ENCODE measurements around the gene FTCDNL1. TPM values are rescaled to one million over a fixed set of nuclear protein-coding genes. Genes with fewer than 3 reads are reported as not detected.

The FTCDNL1 gene
- total and polyA plus RNA-seq, 9 of the 15 experiments (the other 6 are each of a cell fraction or from before 2014, with no cell fraction given): 0.13 to 0.58 (median 0.32) TPM

DNA sequence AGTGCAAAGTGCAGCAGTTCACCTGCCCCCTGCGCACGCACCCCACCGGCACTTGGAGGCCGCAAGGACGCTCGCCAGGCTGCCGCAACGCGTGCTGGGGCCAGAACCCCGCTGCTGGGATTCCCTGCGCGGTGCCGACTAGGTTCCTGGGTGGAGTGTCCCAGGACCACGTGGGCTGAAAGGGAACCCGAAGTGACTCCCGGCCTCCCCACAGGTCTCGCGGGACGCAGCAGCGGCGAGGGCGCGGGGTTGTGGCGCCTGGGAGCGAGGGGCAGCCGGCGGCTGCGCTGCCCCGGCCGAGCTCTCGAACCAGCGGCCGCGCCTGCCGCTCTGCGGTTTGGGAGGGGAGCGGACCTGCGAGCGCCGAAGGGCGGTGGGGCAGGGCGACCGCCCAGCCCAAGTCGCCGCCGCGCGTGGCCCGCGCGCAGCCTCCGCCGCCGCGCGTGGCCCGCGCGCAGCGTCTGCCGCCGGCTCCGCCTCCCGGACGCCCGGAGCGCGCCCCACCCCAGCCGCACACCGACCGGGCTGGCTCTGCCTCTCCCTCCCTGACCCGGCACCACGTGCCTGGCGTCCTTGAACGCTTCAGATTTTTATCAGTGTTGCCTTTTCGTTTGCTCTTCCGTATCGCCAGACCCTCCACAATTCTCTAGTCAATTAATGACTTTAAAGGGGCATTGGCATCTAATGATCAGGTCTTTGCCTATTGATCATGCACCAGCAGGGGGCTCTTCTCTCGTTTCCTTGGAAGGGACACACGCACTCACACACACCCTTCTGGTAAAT, at the start of gene FTCDNL1 (continued):
- no peak for TF ChIP-seq GATAD2A (IDR thresholded peaks at IDR 0.05)
- no peak for TF ChIP-seq MCM5 (IDR thresholded peaks at IDR 0.05; ENCODE audit: low read depth)
- TF ChIP-seq, protein P1, sequence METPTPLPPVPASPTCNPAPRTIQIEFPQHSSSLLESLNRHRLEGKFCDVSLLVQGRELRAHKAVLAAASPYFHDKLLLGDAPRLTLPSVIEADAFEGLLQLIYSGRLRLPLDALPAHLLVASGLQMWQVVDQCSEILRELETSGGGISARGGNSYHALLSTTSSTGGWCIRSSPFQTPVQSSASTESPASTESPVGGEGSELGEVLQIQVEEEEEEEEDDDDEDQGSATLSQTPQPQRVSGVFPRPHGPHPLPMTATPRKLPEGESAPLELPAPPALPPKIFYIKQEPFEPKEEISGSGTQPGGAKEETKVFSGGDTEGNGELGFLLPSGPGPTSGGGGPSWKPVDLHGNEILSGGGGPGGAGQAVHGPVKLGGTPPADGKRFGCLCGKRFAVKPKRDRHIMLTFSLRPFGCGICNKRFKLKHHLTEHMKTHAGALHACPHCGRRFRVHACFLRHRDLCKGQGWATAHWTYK (CRISPR knock-in tag; IDR thresholded peaks at IDR 0.05): no peak
- TF ChIP-seq JUN (IDR thresholded peaks at IDR 0.05; ENCODE audit: borderline replicate concordance, low read depth, low read length): no peak
- no peak for TF ChIP-seq JUN (CRISPR knock-in tag; IDR thresholded peaks at IDR 0.05; ENCODE audit: borderline replicate concordance)
- TF ChIP-seq NR3C1 (CRISPR knock-in tag; IDR thresholded peaks at IDR 0.05): no peak
- no peak for TF ChIP-seq TFAM (CRISPR knock-in tag; conservative IDR thresholded peaks at IDR 0.05)
- 0 out of 2 replicates have a peak, but pooled peaks have one; percentile 11 for TF ChIP-seq MYC (IDR thresholded peaks at IDR 0.05; ENCODE audit: low read depth, low read length)
- no peak for TF ChIP-seq MYC (CRISPR knock-in tag; IDR thresholded peaks at IDR 0.05; ENCODE audit: borderline replicate concordance, low read depth)
- TF ChIP-seq GABPA (tag; conservative IDR thresholded peaks at IDR 0.05; ENCODE audit: low read depth): no peak
- no peak for TF ChIP-seq ETV6 (IDR thresholded peaks at IDR 0.05; ENCODE audit: borderline replicate concordance in 1 of 2, low read depth in 2 of 2, low read length in 1 of 2)
- TF ChIP-seq ETV6 (CRISPR knock-in tag; IDR thresholded peaks at IDR 0.05; ENCODE audit: borderline replicate concordance): no peak
- TF ChIP-seq, protein P2, sequence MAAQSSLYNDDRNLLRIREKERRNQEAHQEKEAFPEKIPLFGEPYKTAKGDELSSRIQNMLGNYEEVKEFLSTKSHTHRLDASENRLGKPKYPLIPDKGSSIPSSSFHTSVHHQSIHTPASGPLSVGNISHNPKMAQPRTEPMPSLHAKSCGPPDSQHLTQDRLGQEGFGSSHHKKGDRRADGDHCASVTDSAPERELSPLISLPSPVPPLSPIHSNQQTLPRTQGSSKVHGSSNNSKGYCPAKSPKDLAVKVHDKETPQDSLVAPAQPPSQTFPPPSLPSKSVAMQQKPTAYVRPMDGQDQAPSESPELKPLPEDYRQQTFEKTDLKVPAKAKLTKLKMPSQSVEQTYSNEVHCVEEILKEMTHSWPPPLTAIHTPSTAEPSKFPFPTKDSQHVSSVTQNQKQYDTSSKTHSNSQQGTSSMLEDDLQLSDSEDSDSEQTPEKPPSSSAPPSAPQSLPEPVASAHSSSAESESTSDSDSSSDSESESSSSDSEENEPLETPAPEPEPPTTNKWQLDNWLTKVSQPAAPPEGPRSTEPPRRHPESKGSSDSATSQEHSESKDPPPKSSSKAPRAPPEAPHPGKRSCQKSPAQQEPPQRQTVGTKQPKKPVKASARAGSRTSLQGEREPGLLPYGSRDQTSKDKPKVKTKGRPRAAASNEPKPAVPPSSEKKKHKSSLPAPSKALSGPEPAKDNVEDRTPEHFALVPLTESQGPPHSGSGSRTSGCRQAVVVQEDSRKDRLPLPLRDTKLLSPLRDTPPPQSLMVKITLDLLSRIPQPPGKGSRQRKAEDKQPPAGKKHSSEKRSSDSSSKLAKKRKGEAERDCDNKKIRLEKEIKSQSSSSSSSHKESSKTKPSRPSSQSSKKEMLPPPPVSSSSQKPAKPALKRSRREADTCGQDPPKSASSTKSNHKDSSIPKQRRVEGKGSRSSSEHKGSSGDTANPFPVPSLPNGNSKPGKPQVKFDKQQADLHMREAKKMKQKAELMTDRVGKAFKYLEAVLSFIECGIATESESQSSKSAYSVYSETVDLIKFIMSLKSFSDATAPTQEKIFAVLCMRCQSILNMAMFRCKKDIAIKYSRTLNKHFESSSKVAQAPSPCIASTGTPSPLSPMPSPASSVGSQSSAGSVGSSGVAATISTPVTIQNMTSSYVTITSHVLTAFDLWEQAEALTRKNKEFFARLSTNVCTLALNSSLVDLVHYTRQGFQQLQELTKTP (IDR thresholded peaks at IDR 0.05; ENCODE audit: low read depth in 1 of 2, partially characterized antibody in 2 of 2): no peak
- TF ChIP-seq MED1 (CRISPR knock-in tag; IDR thresholded peaks at IDR 0.05; ENCODE audit: borderline replicate concordance): no peak
- no peak for TF ChIP-seq ATF2 (CRISPR knock-in tag; IDR thresholded peaks at IDR 0.05)
- no peak for TF ChIP-seq NCOA4 (IDR thresholded peaks at IDR 0.05; ENCODE audit: partially characterized antibody)
- peak; percentile 67 for TF ChIP-seq SAFB (IDR thresholded peaks at IDR 0.05; ENCODE audit: borderline replicate concordance, low read depth, low read length)
- no peak for TF ChIP-seq ZNF347 (CRISPR knock-in tag; IDR thresholded peaks at IDR 0.05; ENCODE audit: low read depth)
- no peak for TF ChIP-seq ZNF668 (CRISPR knock-in tag; IDR thresholded peaks at IDR 0.05)
- TF ChIP-seq, protein P3, sequence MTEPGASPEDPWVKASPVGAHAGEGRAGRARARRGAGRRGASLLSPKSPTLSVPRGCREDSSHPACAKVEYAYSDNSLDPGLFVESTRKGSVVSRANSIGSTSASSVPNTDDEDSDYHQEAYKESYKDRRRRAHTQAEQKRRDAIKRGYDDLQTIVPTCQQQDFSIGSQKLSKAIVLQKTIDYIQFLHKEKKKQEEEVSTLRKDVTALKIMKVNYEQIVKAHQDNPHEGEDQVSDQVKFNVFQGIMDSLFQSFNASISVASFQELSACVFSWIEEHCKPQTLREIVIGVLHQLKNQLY (CRISPR knock-in tag; conservative IDR thresholded peaks at IDR 0.05): no peak

All from K562 (cell line).